ENCODE data around the gene HCRT. TPM values are rescaled to one million over a fixed set of nuclear protein-coding genes. Genes with fewer than 3 reads are reported as not detected.

The HCRT gene
- total RNA-seq, 2 experiments from 2014 or later: not detected

- CTCF ChIA-PET: interaction anchor here (0.6 to 4.9 kb wide), 9 partner anchors 15 to 226 kb away, joined by 3 to 28 read pairs (median 4); partner anchors contain the start of genes DHX58, GHDC and KAT2A
- Mint-ChIP-seq H3K9me3 (no peaks in the 10 kb centered on the region), H3K36me3 (ENCODE audit: low read depth) (no peaks in the 10 kb centered on the region), H3K4me3 (peak overlapping the region; percentile 49), H3K27me3 (peaks cover 21% of the 10 kb centered on the region), H3K27ac (no peak overlapping the region), H3K4me1 (ENCODE audit: low read depth) (peaks cover 41% of the 10 kb centered on the region)
- no peak for TF ChIP-seq CTCF (IDR thresholded peaks at IDR 0.05)
- DNase-seq (peak; percentile 51), ATAC-seq (no peak)
- intact Hi-C loops (cut with micrococcal nuclease): no loop called here
- POLR2A ChIA-PET: interaction anchor here (1.1 to 2.5 kb wide), 5 partner anchors 12 to 109 kb away, joined by 3 to 7 read pairs (median 5); partner anchors contain the start of gene GHDC
Measured at GRCh38 chr17:42179911-42180410, 5.3 kb downstream of the HCRT start.

- TF ChIP-seq CTCF (IDR thresholded peaks at IDR 0.05): no peak
- Mint-ChIP-seq H3K9me3 (no peaks in the 10 kb centered on the region), H3K4me1 (ENCODE audit: low read depth) (peaks cover 35% of the 10 kb centered on the region), H3K4me3 (no peak overlapping the region), H3K27me3 (peaks cover 21% of the 10 kb centered on the region), H3K36me3 (ENCODE audit: low read depth) (no peaks in the 10 kb centered on the region), H3K27ac (no peak overlapping the region)
- DNase-seq (peak; percentile 20), ATAC-seq (no peak)
- POLR2A ChIA-PET: interaction anchor here (2.3 to 2.5 kb wide), 2 partner anchors 11 to 16 kb away, joined by 6 to 7 read pairs; no protein-coding TSS in a partner anchor
- intact Hi-C loops (cut with micrococcal nuclease): no loop called here
- CTCF ChIA-PET: interaction anchor here (0.6 to 4.9 kb wide), 6 partner anchors 16 to 227 kb away, joined by 3 to 28 read pairs (median 4); partner anchors contain the start of genes DHX58 and KAT2A
Measured at GRCh38 chr17:42179335-42179734, 5.9 kb downstream of the HCRT start.

- intact Hi-C loops (cut with micrococcal nuclease): no loop called here
- POLR2A ChIA-PET: interaction anchor here (2.5 kb wide), 1 partner anchor 11 kb away, joined by 7 read pairs; no protein-coding TSS in a partner anchor
- DNase-seq: peak; percentile 54
- Mint-ChIP-seq H3K4me1 (ENCODE audit: low read depth) (peaks cover 32% of the 10 kb centered on the region), H3K4me3 (no peak overlapping the region), H3K27ac (no peak overlapping the region), H3K36me3 (ENCODE audit: low read depth) (no peaks in the 10 kb centered on the region), H3K9me3 (no peaks in the 10 kb centered on the region), H3K27me3 (peaks cover 21% of the 10 kb centered on the region)
- TF ChIP-seq CTCF (IDR thresholded peaks at IDR 0.05): no peak
- CTCF ChIA-PET: interaction anchor here (1.0 to 4.9 kb wide), 4 partner anchors 15 to 159 kb away, joined by 4 to 28 read pairs (median 14); partner anchors contain the start of genes KAT2A and NKIRAS2
- peak; percentile 19 for ATAC-seq
Measured at GRCh38 chr17:42178817-42179216, 6.4 kb downstream of the HCRT start.

GRCh38 chr17:42177684-42178083, 7.6 kb downstream of the HCRT start:
- H3K9me3 Mint-ChIP-seq: no peaks in the 10 kb centered on the region
- no peak overlapping the region for H3K27ac Mint-ChIP-seq
- TF ChIP-seq CTCF (IDR thresholded peaks at IDR 0.05): no peak
- peaks cover 23% of the 10 kb centered on the region for H3K4me1 Mint-ChIP-seq (ENCODE audit: low read depth)
- intact Hi-C loops (cut with micrococcal nuclease): no loop called here
- no peaks in the 10 kb centered on the region for H3K36me3 Mint-ChIP-seq (ENCODE audit: low read depth)
- ChIA-PET POLR2A (interaction anchor here (2.5 kb wide), 1 partner anchor 9 kb away, joined by 7 read pairs; no protein-coding TSS in a partner anchor), CTCF (interaction anchor here (1.0 to 4.9 kb wide), 3 partner anchors 16 to 158 kb away, joined by 4 to 28 read pairs (median 4); partner anchors contain the start of genes KAT2A and NKIRAS2)
- no peak overlapping the region for H3K4me3 Mint-ChIP-seq
- peaks cover 21% of the 10 kb centered on the region for H3K27me3 Mint-ChIP-seq
- no peak for ATAC-seq
- DNase-seq: no peak

GRCh38 chr17:42174126-42174783, 11.0 kb downstream of the HCRT start:
- peaks cover under 1% of the 10 kb centered on the region for H3K27me3 Mint-ChIP-seq
- H3K4me3 Mint-ChIP-seq: no peak overlapping the region
- H3K27ac Mint-ChIP-seq: no peak overlapping the region
- no peak for DNase-seq
- CTCF ChIA-PET: interaction anchor here (1.5 kb wide), 1 partner anchor 11 kb away, joined by 4 read pairs; no protein-coding TSS in a partner anchor
- POLR2A ChIA-PET: no interaction called here
- no peaks in the 10 kb centered on the region for H3K36me3 Mint-ChIP-seq (ENCODE audit: low read depth)
- peaks cover 6% of the 10 kb centered on the region for H3K4me1 Mint-ChIP-seq (ENCODE audit: low read depth)
- ATAC-seq: no peak
- H3K9me3 Mint-ChIP-seq: no peaks in the 10 kb centered on the region
- intact Hi-C loops (cut with micrococcal nuclease): no loop called here
- TF ChIP-seq CTCF (IDR thresholded peaks at IDR 0.05): no peak

All from activated CD8-positive, alpha-beta T cell treated with anti-CD3 and anti-CD28 coated beads for 36 hours (primary cell).